Neutrophil (primary cell): ENCODE results near the gene CAND2.
"Not testable (repeated sequence)": the region's sequence is repeated elsewhere in the genome, so short reads cannot be mapped to it uniquely, and the experiment has no call there.

Experiments used
- H3K27ac ChIP-seq: fragments of 200-600 bp; sonication (generic); 2 replicates; pipeline ENCODE4 v1.5.1; 2016; ENCODE audit warnings: mild to moderate bottlenecking, moderate library complexity
- H3K27me3 ChIP-seq: fragments of 200-600 bp; sonication (generic); 2 replicates; pipeline ENCODE4 v1.6.0; 2016; ENCODE audit warnings: mild to moderate bottlenecking
- H3K36me3 ChIP-seq: fragments of 200-600 bp; sonication (generic); 2 replicates; pipeline ENCODE4 v1.5.1; 2017
- H3K4me1 ChIP-seq, 2 experiments: fragments of 200-600 bp in 1 of 2; sonication (generic) in 1 of 2; 1 replicate in 1 of 2; 2 replicates in 1 of 2; pipeline versions ENCODE4 v1.5.1 to v1.6.1; 2013 to 2016; ENCODE audit warnings: low read depth in 1 of 2, low read length in 1 of 2, mild to moderate bottlenecking in 1 of 2, moderate library complexity in 1 of 2; ENCODE audit not compliant: control insufficient read depth in 1 of 2, insufficient read depth in 1 of 2
- H3K4me3 ChIP-seq, 2 experiments: fragments of 200-600 bp in 1 of 2; sonication (generic) in 1 of 2; 1 replicate in 1 of 2; 2 replicates in 1 of 2; pipeline ENCODE4 v1.5.1; 2013 to 2016; ENCODE audit warnings: low read depth in 1 of 2, low read length in 1 of 2, mild to moderate bottlenecking in 1 of 2, moderate library complexity in 1 of 2
- H3K9me3 ChIP-seq: fragments of 200-600 bp; sonication (generic); 2 replicates; pipeline ENCODE4 v1.5.1; 2016
- CTCF ChIP-seq: fragments of 200-600 bp; sonication (generic); IDR thresholded peaks from 2 replicates; pipeline ENCODE4 v1.5.1; 2016; ENCODE audit warnings: antibody characterized with exemption

Gene CAND2

GRCh38 chr3:12877040-12877439, 80.6 kb downstream of the CAND2 start:
- H3K4me3 ChIP-seq: no peak overlapping the region
- H3K9me3 ChIP-seq: no peaks in the 10 kb centered on the region
- no peak overlapping the region for H3K27ac ChIP-seq
- peaks cover 0 to 8% of the 10 kb centered on the region in 2 experiments for H3K4me1 ChIP-seq
- TF ChIP-seq CTCF: no peak
- H3K36me3 ChIP-seq: no peaks in the 10 kb centered on the region
- peaks cover 28% of the 10 kb centered on the region for H3K27me3 ChIP-seq

DNA sequence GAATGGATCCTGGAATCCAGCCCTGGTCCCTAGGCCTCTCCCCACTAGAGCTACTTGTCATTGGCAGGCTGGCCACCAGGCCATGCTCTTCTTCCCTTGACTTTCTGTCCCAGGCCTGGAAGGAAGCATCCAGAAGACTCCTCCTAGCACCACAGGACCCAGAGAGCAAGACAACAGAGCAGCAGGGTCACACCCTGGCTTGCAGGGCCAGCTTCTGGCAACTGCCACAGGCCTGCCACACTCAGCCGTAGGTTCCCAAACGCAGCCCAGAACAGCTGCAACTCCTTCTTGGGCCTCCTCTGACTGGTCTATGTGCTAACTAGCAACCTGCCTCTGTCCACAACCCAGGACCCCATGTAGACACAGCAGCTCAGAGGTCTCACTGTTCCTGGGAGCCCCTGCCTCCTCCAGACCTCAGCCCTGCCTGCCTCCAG, 81.7 kb downstream of the CAND2 start:
- TF ChIP-seq CTCF: no peak
- Histone ChIP-seq H3K9me3 (no peaks in the 10 kb centered on the region), H3K36me3 (no peaks in the 10 kb centered on the region), H3K4me1 (peaks cover 0 to 8% of the 10 kb centered on the region in 2 experiments), H3K27me3 (peaks cover 28% of the 10 kb centered on the region), H3K27ac (no peak overlapping the region), H3K4me3 (no peak overlapping the region)

DNA sequence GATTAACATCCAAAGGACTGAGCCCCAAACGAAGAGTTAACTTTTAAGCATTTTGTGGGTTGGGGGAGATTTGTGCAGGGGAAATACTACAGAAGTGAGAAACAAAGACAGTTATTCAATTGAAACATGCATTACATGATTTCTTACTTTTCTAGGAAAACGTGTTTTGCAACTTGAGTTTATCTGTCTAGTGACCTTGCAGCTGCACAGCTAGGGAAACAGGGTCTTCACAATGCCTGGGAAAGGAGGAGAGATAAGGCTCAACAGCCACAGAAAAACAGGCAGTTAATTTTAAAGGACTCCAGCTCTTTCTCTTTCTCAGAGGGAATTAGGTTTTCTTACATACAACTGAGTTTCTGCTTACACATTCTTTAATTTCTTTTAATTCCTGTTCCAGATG, 82.3 kb downstream of the CAND2 start:
- not testable (repeated sequence) for H3K36me3 ChIP-seq, H3K27ac ChIP-seq, H3K9me3 ChIP-seq, H3K4me3 ChIP-seq, H3K4me1 ChIP-seq
- H3K27me3 ChIP-seq: peaks cover 28% of the 10 kb centered on the region

DNA sequence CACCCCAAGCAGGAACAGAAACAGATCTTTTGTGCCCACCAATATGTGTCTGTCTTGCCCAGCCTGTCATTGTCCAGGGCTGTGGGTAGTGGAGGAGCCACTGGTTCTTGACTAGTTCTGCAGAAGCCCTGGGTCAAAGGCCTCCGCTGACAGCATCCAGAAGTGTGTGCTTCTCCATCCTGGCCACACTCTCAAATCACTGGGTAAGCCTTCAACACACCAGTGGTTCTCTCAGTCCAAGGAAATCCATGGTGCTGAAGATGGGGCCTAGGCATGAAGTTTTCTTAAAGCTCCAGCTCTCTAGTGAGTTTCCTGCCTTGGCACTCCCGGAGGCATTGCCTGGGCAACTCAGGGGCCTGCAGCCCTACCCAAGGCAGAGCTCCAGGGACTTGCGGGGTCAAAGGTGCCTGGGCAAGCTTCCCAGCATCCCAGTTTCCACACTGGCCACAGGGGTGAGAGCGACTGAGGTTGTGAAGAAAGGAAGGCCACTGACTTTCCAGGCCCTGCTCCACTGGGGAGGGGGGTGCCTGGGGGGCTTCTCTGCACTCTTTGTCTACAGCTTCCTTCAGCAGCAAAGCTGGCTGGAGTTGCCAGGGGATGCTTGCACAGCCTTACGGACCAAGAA, 82.8 kb downstream of the CAND2 start:
- peaks cover 0 to 8% of the 10 kb centered on the region in 2 experiments for H3K4me1 ChIP-seq
- H3K4me3 ChIP-seq: no peak overlapping the region
- TF ChIP-seq CTCF: no peak
- no peaks in the 10 kb centered on the region for H3K9me3 ChIP-seq
- no peaks in the 10 kb centered on the region for H3K36me3 ChIP-seq
- H3K27ac ChIP-seq: no peak overlapping the region
- peaks cover 26% of the 10 kb centered on the region for H3K27me3 ChIP-seq

DNA sequence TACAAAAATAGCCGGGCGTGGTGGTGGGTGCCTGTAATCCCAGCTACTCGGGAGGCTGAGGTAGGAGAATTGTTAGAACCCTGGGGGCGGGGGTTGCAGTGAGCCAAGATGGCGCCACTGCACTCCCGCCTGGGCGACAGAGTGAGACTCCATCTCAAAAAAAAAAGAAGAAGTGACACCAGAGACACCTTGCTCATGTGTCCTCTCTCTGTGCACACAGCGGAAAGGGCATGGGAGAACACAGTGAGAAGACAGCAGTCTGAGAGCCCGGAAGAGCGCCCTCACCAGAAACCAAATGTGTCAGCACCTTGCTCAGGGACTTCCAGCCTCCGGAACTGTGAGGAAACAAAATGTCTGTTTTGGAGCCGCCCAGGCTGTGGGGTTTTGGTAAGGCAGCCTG, 85.4 kb downstream of the CAND2 start:
- H3K4me1 ChIP-seq, H3K27ac ChIP-seq, H3K9me3 ChIP-seq, H3K36me3 ChIP-seq, H3K4me3 ChIP-seq: not testable (repeated sequence)
- peaks cover 16% of the 10 kb centered on the region for H3K27me3 ChIP-seq

GRCh38 chr3:12882336-12883310, 86.1 kb downstream of the CAND2 start:
- H3K4me3 ChIP-seq: no peak overlapping the region
- H3K27me3 ChIP-seq: peaks cover 23% of the 10 kb centered on the region
- no peaks in the 10 kb centered on the region for H3K9me3 ChIP-seq
- no peak for TF ChIP-seq CTCF
- no peak overlapping the region for H3K27ac ChIP-seq
- H3K4me1 ChIP-seq: no peaks in the 10 kb centered on the region
- H3K36me3 ChIP-seq: no peaks in the 10 kb centered on the region
